ENCODE results near the gene ZNF207. TPM values are rescaled to one million over a fixed set of nuclear protein-coding genes. Genes with fewer than 3 reads are reported as not detected.

The ZNF207 gene
- total and polyA plus RNA-seq, 9 of the 15 experiments (the other 6 are each of a cell fraction or from before 2014, with no cell fraction given) = 123 to 370 (median 250) TPM

DNA sequence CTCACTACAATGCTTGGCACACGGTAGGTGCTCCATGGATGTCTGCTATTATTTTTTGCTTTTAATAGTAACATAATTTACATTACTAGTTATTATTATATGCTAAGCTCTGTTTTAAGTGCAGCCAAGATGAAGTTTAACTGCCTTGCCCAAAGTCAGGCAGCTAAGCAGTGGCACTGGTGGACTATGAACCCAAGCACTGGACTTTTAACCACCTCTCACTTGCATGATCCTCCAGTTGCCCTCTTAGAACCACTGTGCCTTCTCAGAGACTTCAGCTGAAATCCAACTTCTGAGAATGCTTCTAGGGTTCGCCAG is 1.5 kb upstream of the ZNF207 start (continued):
- no peak for TF ChIP-seq ZNF57 (CRISPR knock-in tag; IDR thresholded peaks at IDR 0.05)
- no peak for TF ChIP-seq ZBTB1 (CRISPR knock-in tag; IDR thresholded peaks at IDR 0.05; ENCODE audit: borderline replicate concordance, low read depth)
- no peak for TF ChIP-seq TCF7L2 (IDR thresholded peaks at IDR 0.05; ENCODE audit: low read depth, low read length)
- no peak for TF ChIP-seq SIRT6 (IDR thresholded peaks at IDR 0.05; ENCODE audit: low read depth, low read length)
- 0 out of 4 replicates have a peak, but pooled peaks of 1 of the 2 experiments have one; percentile 58 for TF ChIP-seq SRF (CRISPR knock-in tag; IDR thresholded peaks at IDR 0.05)
- no peak for TF ChIP-seq SIN3B (IDR thresholded peaks at IDR 0.05; ENCODE audit: low read depth)
- TF ChIP-seq, protein P1, sequence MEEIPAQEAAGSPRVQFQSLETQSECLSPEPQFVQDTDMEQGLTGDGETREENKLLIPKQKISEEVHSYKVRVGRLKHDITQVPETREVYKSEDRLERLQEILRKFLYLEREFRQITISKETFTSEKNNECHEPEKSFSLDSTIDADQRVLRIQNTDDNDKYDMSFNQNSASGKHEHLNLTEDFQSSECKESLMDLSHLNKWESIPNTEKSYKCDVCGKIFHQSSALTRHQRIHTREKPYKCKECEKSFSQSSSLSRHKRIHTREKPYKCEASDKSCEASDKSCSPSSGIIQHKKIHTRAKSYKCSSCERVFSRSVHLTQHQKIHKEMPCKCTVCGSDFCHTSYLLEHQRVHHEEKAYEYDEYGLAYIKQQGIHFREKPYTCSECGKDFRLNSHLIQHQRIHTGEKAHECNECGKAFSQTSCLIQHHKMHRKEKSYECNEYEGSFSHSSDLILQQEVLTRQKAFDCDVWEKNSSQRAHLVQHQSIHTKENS (CRISPR knock-in tag; IDR thresholded peaks at IDR 0.05) = no peak
- TF ChIP-seq, protein P2, sequence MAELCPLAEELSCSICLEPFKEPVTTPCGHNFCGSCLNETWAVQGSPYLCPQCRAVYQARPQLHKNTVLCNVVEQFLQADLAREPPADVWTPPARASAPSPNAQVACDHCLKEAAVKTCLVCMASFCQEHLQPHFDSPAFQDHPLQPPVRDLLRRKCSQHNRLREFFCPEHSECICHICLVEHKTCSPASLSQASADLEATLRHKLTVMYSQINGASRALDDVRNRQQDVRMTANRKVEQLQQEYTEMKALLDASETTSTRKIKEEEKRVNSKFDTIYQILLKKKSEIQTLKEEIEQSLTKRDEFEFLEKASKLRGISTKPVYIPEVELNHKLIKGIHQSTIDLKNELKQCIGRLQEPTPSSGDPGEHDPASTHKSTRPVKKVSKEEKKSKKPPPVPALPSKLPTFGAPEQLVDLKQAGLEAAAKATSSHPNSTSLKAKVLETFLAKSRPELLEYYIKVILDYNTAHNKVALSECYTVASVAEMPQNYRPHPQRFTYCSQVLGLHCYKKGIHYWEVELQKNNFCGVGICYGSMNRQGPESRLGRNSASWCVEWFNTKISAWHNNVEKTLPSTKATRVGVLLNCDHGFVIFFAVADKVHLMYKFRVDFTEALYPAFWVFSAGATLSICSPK (IDR thresholded peaks at IDR 0.05; ENCODE audit: borderline replicate concordance) = no peak
- TF ChIP-seq, protein P3, sequence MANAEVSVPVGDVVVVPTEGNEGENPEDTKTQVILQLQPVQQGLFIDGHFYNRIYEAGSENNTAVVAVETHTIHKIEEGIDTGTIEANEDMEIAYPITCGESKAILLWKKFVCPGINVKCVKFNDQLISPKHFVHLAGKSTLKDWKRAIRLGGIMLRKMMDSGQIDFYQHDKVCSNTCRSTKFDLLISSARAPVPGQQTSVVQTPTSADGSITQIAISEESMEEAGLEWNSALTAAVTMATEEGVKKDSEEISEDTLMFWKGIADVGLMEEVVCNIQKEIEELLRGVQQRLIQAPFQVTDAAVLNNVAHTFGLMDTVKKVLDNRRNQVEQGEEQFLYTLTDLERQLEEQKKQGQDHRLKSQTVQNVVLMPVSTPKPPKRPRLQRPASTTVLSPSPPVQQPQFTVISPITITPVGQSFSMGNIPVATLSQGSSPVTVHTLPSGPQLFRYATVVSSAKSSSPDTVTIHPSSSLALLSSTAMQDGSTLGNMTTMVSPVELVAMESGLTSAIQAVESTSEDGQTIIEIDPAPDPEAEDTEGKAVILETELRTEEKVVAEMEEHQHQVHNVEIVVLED (CRISPR knock-in tag; IDR thresholded peaks at IDR 0.05) = no peak
- TF ChIP-seq ZBTB7A (IDR thresholded peaks at IDR 0.05; ENCODE audit: borderline replicate concordance, control insufficient read depth, low read depth, low read length) = no peak
- no peak for TF ChIP-seq ZNF695 (CRISPR knock-in tag; IDR thresholded peaks at IDR 0.05)
- TF ChIP-seq, protein P4, sequence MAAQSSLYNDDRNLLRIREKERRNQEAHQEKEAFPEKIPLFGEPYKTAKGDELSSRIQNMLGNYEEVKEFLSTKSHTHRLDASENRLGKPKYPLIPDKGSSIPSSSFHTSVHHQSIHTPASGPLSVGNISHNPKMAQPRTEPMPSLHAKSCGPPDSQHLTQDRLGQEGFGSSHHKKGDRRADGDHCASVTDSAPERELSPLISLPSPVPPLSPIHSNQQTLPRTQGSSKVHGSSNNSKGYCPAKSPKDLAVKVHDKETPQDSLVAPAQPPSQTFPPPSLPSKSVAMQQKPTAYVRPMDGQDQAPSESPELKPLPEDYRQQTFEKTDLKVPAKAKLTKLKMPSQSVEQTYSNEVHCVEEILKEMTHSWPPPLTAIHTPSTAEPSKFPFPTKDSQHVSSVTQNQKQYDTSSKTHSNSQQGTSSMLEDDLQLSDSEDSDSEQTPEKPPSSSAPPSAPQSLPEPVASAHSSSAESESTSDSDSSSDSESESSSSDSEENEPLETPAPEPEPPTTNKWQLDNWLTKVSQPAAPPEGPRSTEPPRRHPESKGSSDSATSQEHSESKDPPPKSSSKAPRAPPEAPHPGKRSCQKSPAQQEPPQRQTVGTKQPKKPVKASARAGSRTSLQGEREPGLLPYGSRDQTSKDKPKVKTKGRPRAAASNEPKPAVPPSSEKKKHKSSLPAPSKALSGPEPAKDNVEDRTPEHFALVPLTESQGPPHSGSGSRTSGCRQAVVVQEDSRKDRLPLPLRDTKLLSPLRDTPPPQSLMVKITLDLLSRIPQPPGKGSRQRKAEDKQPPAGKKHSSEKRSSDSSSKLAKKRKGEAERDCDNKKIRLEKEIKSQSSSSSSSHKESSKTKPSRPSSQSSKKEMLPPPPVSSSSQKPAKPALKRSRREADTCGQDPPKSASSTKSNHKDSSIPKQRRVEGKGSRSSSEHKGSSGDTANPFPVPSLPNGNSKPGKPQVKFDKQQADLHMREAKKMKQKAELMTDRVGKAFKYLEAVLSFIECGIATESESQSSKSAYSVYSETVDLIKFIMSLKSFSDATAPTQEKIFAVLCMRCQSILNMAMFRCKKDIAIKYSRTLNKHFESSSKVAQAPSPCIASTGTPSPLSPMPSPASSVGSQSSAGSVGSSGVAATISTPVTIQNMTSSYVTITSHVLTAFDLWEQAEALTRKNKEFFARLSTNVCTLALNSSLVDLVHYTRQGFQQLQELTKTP (IDR thresholded peaks at IDR 0.05; ENCODE audit: low read depth in 1 of 2, partially characterized antibody in 2 of 2) = no peak
- TF ChIP-seq BRD4 (IDR thresholded peaks at IDR 0.05) = no peak
- TF ChIP-seq, protein P5, sequence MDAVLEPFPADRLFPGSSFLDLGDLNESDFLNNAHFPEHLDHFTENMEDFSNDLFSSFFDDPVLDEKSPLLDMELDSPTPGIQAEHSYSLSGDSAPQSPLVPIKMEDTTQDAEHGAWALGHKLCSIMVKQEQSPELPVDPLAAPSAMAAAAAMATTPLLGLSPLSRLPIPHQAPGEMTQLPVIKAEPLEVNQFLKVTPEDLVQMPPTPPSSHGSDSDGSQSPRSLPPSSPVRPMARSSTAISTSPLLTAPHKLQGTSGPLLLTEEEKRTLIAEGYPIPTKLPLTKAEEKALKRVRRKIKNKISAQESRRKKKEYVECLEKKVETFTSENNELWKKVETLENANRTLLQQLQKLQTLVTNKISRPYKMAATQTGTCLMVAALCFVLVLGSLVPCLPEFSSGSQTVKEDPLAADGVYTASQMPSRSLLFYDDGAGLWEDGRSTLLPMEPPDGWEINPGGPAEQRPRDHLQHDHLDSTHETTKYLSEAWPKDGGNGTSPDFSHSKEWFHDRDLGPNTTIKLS (IDR thresholded peaks at IDR 0.05; ENCODE audit: borderline replicate concordance, low read depth) = no peak
- no peak for TF ChIP-seq JUND (IDR thresholded peaks at IDR 0.05; ENCODE audit: borderline replicate concordance, low read depth, low read length)
- TF ChIP-seq JUND (tag; IDR thresholded peaks at IDR 0.05; ENCODE audit: borderline replicate concordance, low read depth, low read length) = peak; percentile 30; the same call in 1 of the 3 replicates
- no peak for TF ChIP-seq DACH1 (IDR thresholded peaks at IDR 0.05; ENCODE audit: partially characterized antibody)
- no peak for TF ChIP-seq MAFK (IDR thresholded peaks at IDR 0.05; ENCODE audit: low read length)
- no peak for TF ChIP-seq CBX1 (IDR thresholded peaks at IDR 0.05; ENCODE audit: low read depth)
